Neural cell (in vitro differentiated cells): ENCODE measurements around the gene FOXF2. TPM values are rescaled to one million over a fixed set of nuclear protein-coding genes. Genes with fewer than 3 reads are reported as not detected.

Experiments
- H2AFZ ChIP-seq: fragments of 200-600, 300-800 bp; sonication (generic), shearing (Covaris generic); 2 replicates; pipeline ENCODE4 v1.6.0; 2014; ENCODE audit warnings: low read depth, mild to moderate bottlenecking, antibody characterized with exemption, low read length, moderate library complexity
- H3F3A ChIP-seq: fragments of 200-600 bp; shearing (Covaris generic); 2 replicates; pipeline ENCODE4 v1.6.1; 2016; ENCODE audit warnings: mild to moderate bottlenecking, moderate library complexity, mixed read lengths, antibody characterized with exemption, low read length; ENCODE audit not compliant: insufficient read depth, poor library complexity, severe bottlenecking
- H3K27ac ChIP-seq: fragments of 200-600, 300-800 bp; sonication (generic), shearing (Covaris generic); 2 replicates; pipeline ENCODE4 v1.5.1; 2014; ENCODE audit warnings: mild to moderate bottlenecking, low read length, moderate library complexity
- H3K27me3 ChIP-seq: fragments of 300-800, 200-600 bp; sonication (generic), shearing (Covaris generic); 2 replicates; pipeline ENCODE4 v1.6.0; 2014; ENCODE audit warnings: mild to moderate bottlenecking, low read depth, low read length, moderate library complexity; ENCODE audit not compliant: insufficient read depth
- H3K36me3 ChIP-seq: fragments of 300-800, 200-600 bp; sonication (generic), shearing (Covaris generic); 2 replicates; pipeline ENCODE4 v1.5.1; 2014; ENCODE audit warnings: mild to moderate bottlenecking, antibody characterized with exemption, low read length, moderate library complexity; ENCODE audit not compliant: insufficient read depth
- H3K4me2 ChIP-seq: fragments of 300-800, 200-600 bp; sonication (generic), shearing (Covaris generic); 2 replicates; pipeline ENCODE4 v1.6.0; 2014; ENCODE audit warnings: mild to moderate bottlenecking, low read length
- H3K4me3 ChIP-seq: fragments of 300-800, 200-600 bp; sonication (generic), shearing (Covaris generic); 2 replicates; pipeline ENCODE4 v1.5.1; 2014; ENCODE audit warnings: mild to moderate bottlenecking, low read length, moderate library complexity
- H3K79me2 ChIP-seq: fragments of 200-600 bp; shearing (Covaris generic); replicated peaks from 2 replicates; pipeline ENCODE4 v1.6.0; 2014; ENCODE audit warnings: mild to moderate bottlenecking, low read length, moderate library complexity; ENCODE audit not compliant: insufficient read depth
- H3K9ac ChIP-seq: fragments of 300-800, 200-600 bp; sonication (generic), shearing (Covaris generic); 2 replicates; pipeline ENCODE4 v1.6.1; 2016; ENCODE audit warnings: mild to moderate bottlenecking, low read length, mixed read lengths
- H3K9me2 ChIP-seq: fragments of 200-600 bp; shearing (Covaris generic); 2 replicates; pipeline ENCODE4 v1.6.1; 2016; ENCODE audit warnings: mild to moderate bottlenecking, low read length, mixed read lengths; ENCODE audit not compliant: insufficient read depth
- H3K9me3 ChIP-seq: fragments of 200-600, 300-800 bp; sonication (generic), shearing (Covaris generic); 2 replicates; pipeline ENCODE4 v1.6.1; 2016; ENCODE audit warnings: mild to moderate bottlenecking, mixed run types, low read length, moderate library complexity, mixed read lengths
- H4K20me1 ChIP-seq: fragments of 200-600 bp; shearing (Covaris generic); 2 replicates; pipeline ENCODE4 v1.6.1; 2016; ENCODE audit warnings: mild to moderate bottlenecking, mixed run types; ENCODE audit not compliant: insufficient read depth
- EP300 ChIP-seq: fragments of 450-650 bp; conservative IDR thresholded peaks from 2 replicates; pipeline ENCODE4 v1.6.1; 2014; ENCODE audit warnings: antibody characterized with exemption, mild to moderate bottlenecking, moderate library complexity; ENCODE audit not compliant: poor library complexity, severe bottlenecking
- EZH2 ChIP-seq: fragments of 200-600, 300-800 bp; shearing (Covaris generic), sonication (generic); IDR thresholded peaks from 2 replicates; pipeline ENCODE4 v1.6.1; 2014; ENCODE audit warnings: antibody characterized with exemption, low read length, borderline replicate concordance, mild to moderate bottlenecking; ENCODE audit not compliant: insufficient read depth, poor library complexity, severe bottlenecking
- MXI1 ChIP-seq: fragments of 450-650 bp; conservative IDR thresholded peaks from 2 replicates; pipeline ENCODE4 v1.6.1; 2014; ENCODE audit warnings: antibody characterized with exemption, mild to moderate bottlenecking; ENCODE audit not compliant: poor library complexity, severe bottlenecking
- POLR2AphosphoS5 ChIP-seq: IDR thresholded peaks from 2 replicates; pipeline ENCODE4 v1.6.1; 2012
- RAD21 ChIP-seq: fragments of 450-650 bp; conservative IDR thresholded peaks from 2 replicates; pipeline ENCODE4 v1.6.1; 2014; ENCODE audit warnings: antibody characterized with exemption, mild to moderate bottlenecking, moderate library complexity
- SMC3 ChIP-seq: fragments of 450-650 bp; conservative IDR thresholded peaks from 2 replicates; pipeline ENCODE4 v1.6.1; 2014; ENCODE audit warnings: antibody characterized with exemption, mild to moderate bottlenecking, moderate library complexity; ENCODE audit not compliant: poor library complexity
- TAF1 ChIP-seq: IDR thresholded peaks from 2 replicates; pipeline ENCODE4 v1.6.1; 2012; ENCODE audit warnings: low read depth
- polyA plus RNA-seq: library from polyadenylated mRNA; depleted of rRNA; stranded (reverse); fragments of >200 nt; gene quantifications from 2 replicates; pipeline ENCODE4 v1.2.3, GENCODE V29; 2014
- TF ChIP-seq, protein P1 (sequence below): fragments of 450-650 bp; IDR thresholded peaks from 2 replicates; pipeline ENCODE4 v1.5.1; 2014; ENCODE audit warnings: antibody characterized with exemption, mild to moderate bottlenecking, moderate library complexity; ENCODE audit not compliant: poor library complexity, severe bottlenecking
- TF ChIP-seq, protein P2 (sequence below): IDR thresholded peaks from 2 replicates; pipeline ENCODE4 v1.6.1; 2012; ENCODE audit warnings: borderline replicate concordance

FOXF2 gene
- polyA plus RNA-seq, 1 donor from 2014 or later = not detected

DNA sequence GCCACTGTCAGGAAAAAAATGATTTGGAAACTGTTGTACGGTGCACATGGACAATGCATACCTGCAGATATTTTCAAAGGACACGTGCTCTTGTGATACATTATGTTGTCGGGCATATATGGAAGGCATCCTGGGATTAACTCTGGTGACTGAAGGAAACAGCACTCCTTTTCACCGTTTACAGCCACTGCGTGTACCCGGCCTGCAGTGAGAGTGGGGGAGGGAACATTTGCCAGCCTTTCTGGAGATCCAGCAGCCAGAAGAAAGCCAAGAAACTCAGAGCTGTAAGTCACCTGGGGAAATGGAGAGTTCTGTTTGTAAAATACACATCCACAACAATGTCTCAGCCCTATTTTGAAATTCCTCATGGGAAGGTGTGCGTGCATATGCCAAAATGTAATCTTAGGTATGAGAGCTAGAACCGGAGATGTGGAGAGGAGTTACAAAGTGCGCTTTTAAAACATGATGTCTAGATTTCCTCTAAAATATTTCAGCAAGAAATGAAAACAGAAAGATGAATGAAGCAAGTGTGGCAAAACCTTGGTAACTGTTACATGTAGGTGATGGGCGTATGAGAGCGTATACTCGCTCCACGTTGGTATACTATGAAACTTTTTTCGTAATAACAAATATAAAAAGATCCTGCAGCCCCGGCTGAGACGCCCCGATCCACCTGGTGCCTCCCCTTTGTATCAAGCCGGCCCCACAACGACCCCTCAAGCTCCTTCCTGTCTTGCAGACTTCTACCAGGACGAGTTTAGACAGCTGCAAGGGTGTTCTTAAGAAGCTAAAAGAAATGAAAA lies 8.6 kb upstream of the FOXF2 start:
- Histone ChIP-seq H3K79me2 (no peaks in the 10 kb centered on the region), H3K9me2 (no peaks in the 10 kb centered on the region), H3K27ac (no peak overlapping the region), H3F3A (no peaks in the 10 kb centered on the region), H4K20me1 (no peaks in the 10 kb centered on the region), H3K9me3 (no peaks in the 10 kb centered on the region), H3K4me2 (no peak overlapping the region), H2AFZ (no peak overlapping the region), H3K9ac (no peak overlapping the region), H3K4me3 (no peak overlapping the region), H3K27me3 (peaks cover 99% of the 10 kb centered on the region), H3K36me3 (no peaks in the 10 kb centered on the region)
- peak; percentile 64 for TF ChIP-seq EZH2
- TF ChIP-seq SMC3 = no peak

DNA sequence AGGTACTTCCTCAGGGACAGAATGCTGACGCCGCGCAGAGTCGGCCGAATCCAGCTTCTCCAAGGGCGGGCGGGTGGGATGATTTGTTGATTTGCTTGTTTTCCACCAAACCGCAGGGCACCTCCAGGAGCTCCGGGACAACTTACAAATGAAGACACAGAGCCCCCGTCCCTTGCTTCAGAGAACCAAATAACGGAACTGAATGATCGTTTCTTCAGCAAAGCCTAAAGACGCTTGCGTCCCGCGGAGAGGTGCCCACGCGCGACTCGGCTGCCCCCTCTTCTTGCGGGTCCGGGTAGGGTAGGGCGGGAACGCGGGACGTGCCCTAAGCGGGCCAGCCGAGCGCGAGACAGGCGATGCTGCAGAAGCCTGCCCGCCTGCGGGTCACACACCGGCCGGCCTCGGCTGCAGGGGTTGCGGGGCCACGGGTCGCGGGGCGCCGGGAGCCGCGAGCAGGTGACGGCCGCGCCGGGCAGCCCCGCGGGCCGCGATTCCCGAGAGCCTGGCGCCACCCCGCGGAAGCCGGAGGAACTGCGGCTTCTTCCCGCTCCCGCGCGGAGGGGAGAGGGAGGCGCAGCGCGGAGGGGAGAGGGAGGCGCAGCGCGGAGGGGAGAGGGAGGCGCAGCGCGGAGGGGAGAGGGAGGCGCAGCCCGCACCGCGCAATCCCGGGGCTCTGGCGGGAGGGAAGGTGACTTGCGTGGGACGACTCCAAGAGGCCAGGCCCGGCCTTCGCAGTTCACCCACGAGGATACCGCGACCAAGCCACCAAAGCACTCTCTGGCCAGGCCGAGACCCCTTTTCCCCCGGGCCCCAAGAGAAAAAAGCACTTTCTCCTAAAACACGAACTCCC lies 7.7 kb upstream of the FOXF2 start:
- Histone ChIP-seq H3K9me3 (no peaks in the 10 kb centered on the region), H3F3A (no peaks in the 10 kb centered on the region), H3K4me3 (peak overlapping the region; percentile 56), H3K9ac (no peak overlapping the region), H3K27ac (no peak overlapping the region), H3K9me2 (no peaks in the 10 kb centered on the region), H2AFZ (no peak overlapping the region), H3K27me3 (peaks cover 99% of the 10 kb centered on the region), H3K36me3 (no peaks in the 10 kb centered on the region), H3K79me2 (no peaks in the 10 kb centered on the region), H4K20me1 (no peaks in the 10 kb centered on the region), H3K4me2 (no peak overlapping the region)
- TF ChIP-seq TAF1 = no peak
- TF ChIP-seq SMC3 = peak; percentile 96
- TF ChIP-seq, protein P1, sequence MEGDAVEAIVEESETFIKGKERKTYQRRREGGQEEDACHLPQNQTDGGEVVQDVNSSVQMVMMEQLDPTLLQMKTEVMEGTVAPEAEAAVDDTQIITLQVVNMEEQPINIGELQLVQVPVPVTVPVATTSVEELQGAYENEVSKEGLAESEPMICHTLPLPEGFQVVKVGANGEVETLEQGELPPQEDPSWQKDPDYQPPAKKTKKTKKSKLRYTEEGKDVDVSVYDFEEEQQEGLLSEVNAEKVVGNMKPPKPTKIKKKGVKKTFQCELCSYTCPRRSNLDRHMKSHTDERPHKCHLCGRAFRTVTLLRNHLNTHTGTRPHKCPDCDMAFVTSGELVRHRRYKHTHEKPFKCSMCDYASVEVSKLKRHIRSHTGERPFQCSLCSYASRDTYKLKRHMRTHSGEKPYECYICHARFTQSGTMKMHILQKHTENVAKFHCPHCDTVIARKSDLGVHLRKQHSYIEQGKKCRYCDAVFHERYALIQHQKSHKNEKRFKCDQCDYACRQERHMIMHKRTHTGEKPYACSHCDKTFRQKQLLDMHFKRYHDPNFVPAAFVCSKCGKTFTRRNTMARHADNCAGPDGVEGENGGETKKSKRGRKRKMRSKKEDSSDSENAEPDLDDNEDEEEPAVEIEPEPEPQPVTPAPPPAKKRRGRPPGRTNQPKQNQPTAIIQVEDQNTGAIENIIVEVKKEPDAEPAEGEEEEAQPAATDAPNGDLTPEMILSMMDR = peak; percentile 96
- TF ChIP-seq RAD21 = peak; percentile 95
- peak; percentile 39 for TF ChIP-seq MXI1
- peak; percentile 34 for TF ChIP-seq EP300
- TF ChIP-seq, protein P2, sequence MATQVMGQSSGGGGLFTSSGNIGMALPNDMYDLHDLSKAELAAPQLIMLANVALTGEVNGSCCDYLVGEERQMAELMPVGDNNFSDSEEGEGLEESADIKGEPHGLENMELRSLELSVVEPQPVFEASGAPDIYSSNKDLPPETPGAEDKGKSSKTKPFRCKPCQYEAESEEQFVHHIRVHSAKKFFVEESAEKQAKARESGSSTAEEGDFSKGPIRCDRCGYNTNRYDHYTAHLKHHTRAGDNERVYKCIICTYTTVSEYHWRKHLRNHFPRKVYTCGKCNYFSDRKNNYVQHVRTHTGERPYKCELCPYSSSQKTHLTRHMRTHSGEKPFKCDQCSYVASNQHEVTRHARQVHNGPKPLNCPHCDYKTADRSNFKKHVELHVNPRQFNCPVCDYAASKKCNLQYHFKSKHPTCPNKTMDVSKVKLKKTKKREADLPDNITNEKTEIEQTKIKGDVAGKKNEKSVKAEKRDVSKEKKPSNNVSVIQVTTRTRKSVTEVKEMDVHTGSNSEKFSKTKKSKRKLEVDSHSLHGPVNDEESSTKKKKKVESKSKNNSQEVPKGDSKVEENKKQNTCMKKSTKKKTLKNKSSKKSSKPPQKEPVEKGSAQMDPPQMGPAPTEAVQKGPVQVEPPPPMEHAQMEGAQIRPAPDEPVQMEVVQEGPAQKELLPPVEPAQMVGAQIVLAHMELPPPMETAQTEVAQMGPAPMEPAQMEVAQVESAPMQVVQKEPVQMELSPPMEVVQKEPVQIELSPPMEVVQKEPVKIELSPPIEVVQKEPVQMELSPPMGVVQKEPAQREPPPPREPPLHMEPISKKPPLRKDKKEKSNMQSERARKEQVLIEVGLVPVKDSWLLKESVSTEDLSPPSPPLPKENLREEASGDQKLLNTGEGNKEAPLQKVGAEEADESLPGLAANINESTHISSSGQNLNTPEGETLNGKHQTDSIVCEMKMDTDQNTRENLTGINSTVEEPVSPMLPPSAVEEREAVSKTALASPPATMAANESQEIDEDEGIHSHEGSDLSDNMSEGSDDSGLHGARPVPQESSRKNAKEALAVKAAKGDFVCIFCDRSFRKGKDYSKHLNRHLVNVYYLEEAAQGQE = no peak
- no peak for TF ChIP-seq POLR2AphosphoS5
